VCaP (cell line): ENCODE measurements around the gene NEDD4L.

Source experiments
- H3K27ac ChIP-seq: fragments of 450-650 bp; 2 replicates; pipeline ENCODE4 v1.5.1; 2017
- TF ChIP-seq, protein P1 (sequence below): fragments of 450-650 bp; conservative IDR thresholded peaks from 2 replicates; pipeline ENCODE4 v1.5.1; 2017; ENCODE audit warnings: mild to moderate bottlenecking, moderate library complexity

The NEDD4L gene

DNA sequence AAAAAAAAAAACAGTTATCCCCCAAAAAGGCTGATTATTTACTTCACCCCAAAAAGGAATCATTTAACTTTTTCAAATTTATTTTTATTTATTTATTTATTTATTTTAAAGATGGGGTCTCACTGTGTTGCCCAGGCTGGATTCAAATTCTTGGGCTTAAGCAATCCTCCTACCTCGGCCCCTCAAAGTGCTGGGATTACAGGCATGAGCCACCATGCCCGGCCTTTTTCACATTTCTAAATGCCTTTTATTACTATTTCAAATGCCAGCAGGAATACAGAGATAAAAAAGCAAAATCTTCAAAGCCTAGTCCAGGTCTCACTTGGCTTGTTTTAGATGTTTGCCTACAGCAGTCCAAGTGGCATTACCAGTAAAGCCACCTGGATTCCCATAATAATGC, 345.7 kb downstream of the NEDD4L start:
- TF ChIP-seq, protein P1, sequence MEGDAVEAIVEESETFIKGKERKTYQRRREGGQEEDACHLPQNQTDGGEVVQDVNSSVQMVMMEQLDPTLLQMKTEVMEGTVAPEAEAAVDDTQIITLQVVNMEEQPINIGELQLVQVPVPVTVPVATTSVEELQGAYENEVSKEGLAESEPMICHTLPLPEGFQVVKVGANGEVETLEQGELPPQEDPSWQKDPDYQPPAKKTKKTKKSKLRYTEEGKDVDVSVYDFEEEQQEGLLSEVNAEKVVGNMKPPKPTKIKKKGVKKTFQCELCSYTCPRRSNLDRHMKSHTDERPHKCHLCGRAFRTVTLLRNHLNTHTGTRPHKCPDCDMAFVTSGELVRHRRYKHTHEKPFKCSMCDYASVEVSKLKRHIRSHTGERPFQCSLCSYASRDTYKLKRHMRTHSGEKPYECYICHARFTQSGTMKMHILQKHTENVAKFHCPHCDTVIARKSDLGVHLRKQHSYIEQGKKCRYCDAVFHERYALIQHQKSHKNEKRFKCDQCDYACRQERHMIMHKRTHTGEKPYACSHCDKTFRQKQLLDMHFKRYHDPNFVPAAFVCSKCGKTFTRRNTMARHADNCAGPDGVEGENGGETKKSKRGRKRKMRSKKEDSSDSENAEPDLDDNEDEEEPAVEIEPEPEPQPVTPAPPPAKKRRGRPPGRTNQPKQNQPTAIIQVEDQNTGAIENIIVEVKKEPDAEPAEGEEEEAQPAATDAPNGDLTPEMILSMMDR: no peak
- H3K27ac ChIP-seq: no peak overlapping the region

DNA sequence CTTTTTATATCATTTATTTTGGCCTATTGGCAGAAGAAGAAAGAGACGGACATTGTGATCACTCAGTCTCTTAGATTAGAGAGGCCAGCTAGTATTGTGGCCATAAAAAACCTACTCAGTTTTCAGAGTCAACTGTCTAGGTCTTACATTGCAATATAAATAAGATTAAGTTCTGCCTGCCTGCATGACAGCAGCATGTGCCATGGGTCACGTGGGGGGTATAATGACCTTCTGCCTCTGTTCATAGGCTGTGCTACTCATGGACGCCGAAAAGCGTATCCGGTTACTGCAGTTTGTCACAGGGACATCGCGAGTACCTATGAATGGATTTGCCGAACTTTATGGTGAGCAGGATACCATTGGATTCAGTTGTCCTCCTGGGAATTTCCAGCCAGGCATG, 346.4 kb downstream of the NEDD4L start:
- no peak overlapping the region for H3K27ac ChIP-seq
- TF ChIP-seq, protein P1: no peak

- H3K27ac ChIP-seq: no peak overlapping the region
- TF ChIP-seq, protein P1: no peak
These were observed 347.3 kb downstream of the NEDD4L start for GRCh38 chr18:58391231-58391825.

DNA sequence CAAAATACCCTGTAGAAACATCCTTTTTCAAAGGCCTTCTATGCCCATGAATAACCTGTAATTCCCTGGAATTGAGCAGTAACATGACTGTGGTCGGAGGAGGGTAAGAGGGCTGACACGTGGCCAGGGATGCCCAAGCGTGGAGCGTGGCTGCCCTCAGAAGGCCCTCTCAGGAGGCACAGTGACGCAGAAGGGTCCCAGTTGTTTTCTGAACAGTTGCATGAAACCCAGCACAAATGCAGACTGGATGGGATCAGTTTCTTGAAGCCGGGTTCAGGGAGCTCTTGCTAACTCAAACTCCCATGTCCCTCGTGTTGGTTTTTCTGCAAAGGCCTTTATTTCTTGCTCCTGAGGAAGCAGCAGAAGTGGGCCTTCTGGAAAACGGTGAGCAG, 347.9 kb downstream of the NEDD4L start:
- TF ChIP-seq, protein P1: no peak
- H3K27ac ChIP-seq: no peak overlapping the region

DNA sequence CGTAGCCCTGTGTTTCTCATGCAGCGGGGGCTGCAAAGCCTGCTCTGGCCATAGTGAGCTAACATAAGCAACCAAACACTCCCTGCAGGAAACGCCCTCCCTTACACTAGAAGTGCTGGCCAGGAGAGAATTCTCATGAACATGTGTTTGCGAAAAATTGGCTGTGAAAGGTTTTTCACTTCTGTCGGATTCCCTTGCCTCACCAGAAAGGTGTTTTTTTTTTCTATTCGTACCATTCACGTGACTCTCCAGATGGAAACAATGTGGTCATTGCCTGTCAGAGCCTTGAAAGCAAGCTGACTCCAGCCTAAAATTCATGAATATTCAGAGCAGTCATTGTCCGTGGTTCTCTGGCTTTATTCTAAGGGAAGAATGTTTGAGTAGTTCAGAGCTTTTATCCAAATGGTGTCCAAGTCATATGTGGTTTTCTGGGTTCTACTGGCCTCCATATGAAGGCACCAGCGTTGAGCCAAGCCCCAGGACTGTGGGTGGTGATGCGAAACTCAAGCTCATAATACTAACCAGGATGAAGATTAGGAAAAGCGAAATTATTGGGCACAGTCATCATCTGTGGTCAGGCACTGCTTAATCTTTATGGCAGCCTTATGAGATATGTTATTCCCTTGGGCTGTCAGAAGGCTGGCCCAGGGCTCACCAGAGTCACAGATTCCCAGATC, 348.4 kb downstream of the NEDD4L start:
- TF ChIP-seq, protein P1: no peak
- H3K27ac ChIP-seq: no peak overlapping the region

DNA sequence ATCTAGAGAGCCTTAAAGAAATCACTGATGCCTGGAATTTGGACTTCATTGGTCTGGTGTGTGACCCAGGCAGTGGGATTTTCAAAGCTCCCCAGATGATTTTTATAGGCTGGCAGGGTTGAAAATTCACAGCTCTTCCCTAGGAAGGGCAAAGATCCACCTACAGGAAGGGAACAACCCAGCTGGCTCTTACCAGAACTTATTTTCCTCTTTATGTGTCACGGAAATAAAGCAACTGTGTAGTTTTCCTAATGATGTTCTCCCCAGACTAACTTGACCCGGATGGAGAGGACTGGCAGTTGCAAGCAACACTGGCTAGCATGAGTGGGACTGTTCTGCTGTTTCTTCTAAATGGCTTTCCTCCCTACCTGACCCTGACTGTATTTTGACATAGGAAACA, 349.3 kb downstream of the NEDD4L start:
- TF ChIP-seq, protein P1: no peak
- H3K27ac ChIP-seq: no peak overlapping the region

- no peak overlapping the region for H3K27ac ChIP-seq
- TF ChIP-seq, protein P1: no peak
These were observed 350.0 kb downstream of the NEDD4L start for GRCh38 chr18:58394046-58394445.
